OCI-LY1 (cell line): Measurements from ENCODE around the gene LINC01488.

ENCODE experiments used
- H2AFZ ChIP-seq: fragments of 200-600 bp; sonication (generic), shearing (Covaris generic); 2 replicates; pipeline ENCODE4 v1.6.0; 2014; ENCODE audit warnings: antibody characterized with exemption, mild to moderate bottlenecking, low read length
- H3F3A ChIP-seq: fragments of 200-600 bp; sonication (generic), shearing (Covaris generic); 2 replicates; pipeline ENCODE4 v1.6.0; 2014; ENCODE audit warnings: mild to moderate bottlenecking, antibody characterized with exemption, low read length, moderate library complexity; ENCODE audit not compliant: insufficient read depth
- H3K27ac ChIP-seq: fragments of 200-600 bp; sonication (generic); 2 replicates; pipeline ENCODE4 v1.5.1; 2014; ENCODE audit warnings: low read length, mixed run types, mild to moderate bottlenecking, low read depth; ENCODE audit not compliant: poor library complexity, severe bottlenecking
- H3K27me3 ChIP-seq: fragments of 200-600 bp; sonication (generic); 2 replicates; pipeline ENCODE4 v1.6.0; 2014; ENCODE audit warnings: antibody characterized with exemption, mild to moderate bottlenecking, low read length, moderate library complexity; ENCODE audit not compliant: insufficient read depth
- H3K36me3 ChIP-seq: fragments of 200-600 bp; sonication (generic); 2 replicates; pipeline ENCODE4 v1.6.1; 2014; ENCODE audit warnings: mild to moderate bottlenecking, antibody characterized with exemption, low read length, moderate library complexity, mixed read lengths; ENCODE audit not compliant: insufficient read depth
- H3K4me1 ChIP-seq: fragments of 200-600 bp; sonication (generic); 2 replicates; pipeline ENCODE4 v1.5.1; 2014; ENCODE audit warnings: mild to moderate bottlenecking, low read length, moderate library complexity; ENCODE audit not compliant: insufficient read depth, severe bottlenecking
- H3K4me2 ChIP-seq: fragments of 200-600 bp; sonication (generic), shearing (Covaris generic); 2 replicates; pipeline ENCODE4 v1.6.1; 2014; ENCODE audit warnings: low read length
- H3K4me3 ChIP-seq: fragments of 200-600 bp; sonication (generic); 2 replicates; pipeline ENCODE4 v1.5.1; 2014; ENCODE audit warnings: low read length, low read depth, mild to moderate bottlenecking, mixed read lengths; ENCODE audit not compliant: poor library complexity, severe bottlenecking
- H3K79me2 ChIP-seq: fragments of 200-600 bp; shearing (Covaris generic); 2 replicates; pipeline ENCODE4 v1.6.1; 2016; ENCODE audit warnings: mixed run types, low read length, mixed read lengths; ENCODE audit not compliant: insufficient read depth
- H3K9ac ChIP-seq: fragments of 200-600 bp; sonication (generic), shearing (Covaris generic); 2 replicates; pipeline ENCODE4 v1.6.1; 2014; ENCODE audit warnings: mild to moderate bottlenecking, low read length, mixed read lengths
- H3K9me2 ChIP-seq: fragments of 200-600 bp; sonication (generic), shearing (Covaris generic); 2 replicates; pipeline ENCODE4 v1.6.1; 2014; ENCODE audit warnings: low read depth, mild to moderate bottlenecking, low read length, mixed read lengths
- H3K9me3 ChIP-seq: fragments of 200-600 bp; shearing (Covaris generic); 2 replicates; pipeline ENCODE4 v1.6.1; 2014; ENCODE audit warnings: low read length, mixed read lengths
- H4K20me1 ChIP-seq: fragments of 200-600 bp; sonication (generic), shearing (Covaris generic); 2 replicates; pipeline ENCODE4 v1.6.0; 2016; ENCODE audit warnings: mild to moderate bottlenecking, low read length; ENCODE audit not compliant: insufficient read depth
- CTCF ChIP-seq: fragments of 200-600 bp; sonication (generic), shearing (Covaris generic); IDR thresholded peaks from 2 replicates; pipeline ENCODE4 v1.5.1; 2017; ENCODE audit warnings: mild to moderate bottlenecking, antibody characterized with exemption, low read length, moderate library complexity, mixed read lengths
- EZH2 ChIP-seq: fragments of 200-600 bp; sonication (generic), shearing (Covaris generic); IDR thresholded peaks from 2 replicates; pipeline ENCODE4 v1.8.0; 2017; ENCODE audit warnings: borderline replicate concordance, mixed run types, mild to moderate bottlenecking, antibody characterized with exemption, low read length, moderate library complexity, mixed read lengths

The LINC01488 gene

GRCh38 chr11:69486773-69487291 lies 5.4 kb downstream of the LINC01488 start:
- Histone ChIP-seq H3K9me3 (no peaks in the 10 kb centered on the region), H3K36me3 (no peaks in the 10 kb centered on the region), H2AFZ (no peak overlapping the region), H3K9me2 (no peaks in the 10 kb centered on the region), H3K27me3 (no peaks in the 10 kb centered on the region), H3K4me3 (no peak overlapping the region), H4K20me1 (no peaks in the 10 kb centered on the region), H3F3A (no peaks in the 10 kb centered on the region), H3K27ac (no peak overlapping the region), H3K79me2 (no peaks in the 10 kb centered on the region), H3K4me1 (no peaks in the 10 kb centered on the region), H3K4me2 (no peak overlapping the region), H3K9ac (no peak overlapping the region)
- no peak for TF ChIP-seq EZH2
- no peak for TF ChIP-seq CTCF

GRCh38 chr11:69487391-69487790 lies 5.9 kb downstream of the LINC01488 start:
- TF ChIP-seq CTCF (no peak), EZH2 (no peak)
- Histone ChIP-seq H2AFZ (no peak overlapping the region), H3K4me2 (no peak overlapping the region), H3F3A (no peaks in the 10 kb centered on the region), H3K4me1 (no peaks in the 10 kb centered on the region), H3K27ac (no peak overlapping the region), H3K27me3 (no peaks in the 10 kb centered on the region), H3K9me3 (no peaks in the 10 kb centered on the region), H3K4me3 (no peak overlapping the region), H4K20me1 (no peaks in the 10 kb centered on the region), H3K9ac (no peak overlapping the region), H3K79me2 (no peaks in the 10 kb centered on the region), H3K9me2 (no peaks in the 10 kb centered on the region), H3K36me3 (no peaks in the 10 kb centered on the region)

GRCh38 chr11:69487849-69488542 lies 6.5 kb downstream of the LINC01488 start:
- H3K9me2 ChIP-seq: no peaks in the 10 kb centered on the region
- no peaks in the 10 kb centered on the region for H3K9me3 ChIP-seq
- no peak for TF ChIP-seq EZH2
- no peak for TF ChIP-seq CTCF
- H3K36me3 ChIP-seq: no peaks in the 10 kb centered on the region
- no peak overlapping the region for H2AFZ ChIP-seq
- H3K27ac ChIP-seq: no peak overlapping the region
- no peak overlapping the region for H3K4me3 ChIP-seq
- H3K4me1 ChIP-seq: no peaks in the 10 kb centered on the region
- no peak overlapping the region for H3K4me2 ChIP-seq
- H3K9ac ChIP-seq: no peak overlapping the region
- no peaks in the 10 kb centered on the region; the same call in 1 of the 2 replicates for H3K27me3 ChIP-seq
- H3K79me2 ChIP-seq: no peaks in the 10 kb centered on the region
- H4K20me1 ChIP-seq: no peaks in the 10 kb centered on the region
- H3F3A ChIP-seq: no peaks in the 10 kb centered on the region
